Measurements from ENCODE around the gene CIPC.

CIPC gene

GRCh38 chr14:77097700-77098528 is at the start of gene CIPC:
Gene CIPC, plus strand, starts transcription at chr14:77098258. Its CDS starts 7,451 bp downstream, at chr14:77105709.
- peak; percentile 98 for DNase-seq (ENCODE audit: low read depth)

DNA sequence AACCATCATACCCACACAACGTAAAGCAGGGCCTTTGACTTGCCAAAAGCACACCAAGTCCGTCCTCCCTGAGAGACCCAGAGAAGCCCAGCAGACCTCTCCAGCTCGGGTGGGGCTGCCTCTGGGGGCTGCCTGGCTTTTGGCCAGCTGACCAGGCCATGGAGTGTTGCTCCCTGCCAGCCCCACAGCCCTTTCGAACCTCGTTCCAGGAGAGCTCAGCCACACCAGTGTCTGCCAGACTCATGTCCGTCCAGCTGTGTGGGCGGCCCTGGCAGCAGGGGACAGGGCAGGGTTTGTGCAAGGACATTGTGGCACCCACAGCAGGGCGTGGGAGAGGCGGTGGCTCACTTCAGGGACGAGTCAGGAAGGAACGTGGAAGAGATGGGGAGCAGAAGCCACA is 46.9 kb upstream of the CIPC start:
- no peak for DNase-seq (ENCODE audit: low read depth)

DNA sequence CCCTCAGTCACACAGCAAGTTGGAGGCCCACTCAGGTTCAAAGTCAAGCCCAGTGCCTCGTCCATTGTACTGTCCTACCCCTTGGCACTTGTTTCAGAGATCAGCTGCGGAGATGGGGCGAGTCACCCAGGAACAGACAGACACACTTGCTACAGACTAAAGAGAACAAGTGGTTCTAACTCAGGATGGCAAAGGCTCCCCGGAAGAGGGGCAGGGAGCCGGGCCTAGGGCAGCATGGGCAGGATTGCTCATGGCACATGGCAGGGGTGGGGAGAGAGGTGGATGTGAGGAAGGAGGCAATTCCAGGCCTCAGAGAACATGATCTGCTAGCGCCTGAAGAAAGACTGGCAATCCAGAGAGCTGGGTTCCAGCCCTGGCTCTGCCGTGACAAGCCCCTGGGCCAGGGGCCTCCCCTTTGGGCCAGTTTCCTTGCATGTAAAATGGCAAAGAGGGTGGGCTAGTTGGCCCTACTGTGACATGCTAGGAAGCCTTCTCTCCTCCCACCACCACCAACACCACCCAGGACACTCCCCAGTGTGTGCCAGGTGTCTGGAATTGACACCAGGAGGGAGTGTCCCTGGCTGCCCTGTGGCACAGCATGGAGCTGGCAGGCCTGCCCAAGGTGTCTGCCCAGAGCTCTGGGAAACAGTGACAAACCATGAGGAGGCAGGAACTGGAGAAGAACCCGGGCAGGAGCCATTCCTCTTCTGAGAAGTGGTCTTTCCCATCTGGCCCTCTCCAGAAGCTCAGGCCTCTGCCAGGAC is 45.6 kb upstream of the CIPC start:
- DNase-seq (ENCODE audit: low read depth), result no peak

GRCh38 chr14:77053046-77053841 is 44.8 kb upstream of the CIPC start:
- DNase-seq (ENCODE audit: low read depth), result peak; percentile 68

GRCh38 chr14:77055306-77055705 is 42.8 kb upstream of the CIPC start:
- DNase-seq (ENCODE audit: low read depth), result no peak

GRCh38 chr14:77055981-77056380 is 42.1 kb upstream of the CIPC start:
- DNase-seq (ENCODE audit: low read depth), result no peak

GRCh38 chr14:77058117-77058516 is 39.9 kb upstream of the CIPC start:
- DNase-seq (ENCODE audit: low read depth), result no peak

DNA sequence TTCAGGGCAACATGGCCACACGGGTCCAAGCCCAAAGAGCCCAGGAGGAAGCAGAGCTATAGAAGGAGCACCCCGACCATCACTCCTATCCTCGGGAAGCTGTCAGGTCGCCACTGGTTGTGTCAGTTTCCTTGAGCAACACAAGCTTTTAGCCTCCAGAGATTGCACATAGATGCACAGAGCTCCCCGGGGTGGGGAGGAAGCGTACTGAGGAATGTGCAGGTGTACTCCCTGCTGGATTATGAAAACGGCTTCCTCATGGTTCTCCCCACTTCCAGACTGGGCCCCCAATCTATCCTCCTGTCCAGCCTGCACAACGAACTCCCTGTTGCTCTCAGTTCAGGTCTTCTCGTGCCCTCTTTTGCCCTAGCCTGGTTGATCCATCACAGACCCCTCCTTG is 39.3 kb upstream of the CIPC start:
- no peak for DNase-seq (ENCODE audit: low read depth)

GRCh38 chr14:77059276-77059915 is 38.7 kb upstream of the CIPC start:
- no peak for DNase-seq (ENCODE audit: low read depth)

DNA sequence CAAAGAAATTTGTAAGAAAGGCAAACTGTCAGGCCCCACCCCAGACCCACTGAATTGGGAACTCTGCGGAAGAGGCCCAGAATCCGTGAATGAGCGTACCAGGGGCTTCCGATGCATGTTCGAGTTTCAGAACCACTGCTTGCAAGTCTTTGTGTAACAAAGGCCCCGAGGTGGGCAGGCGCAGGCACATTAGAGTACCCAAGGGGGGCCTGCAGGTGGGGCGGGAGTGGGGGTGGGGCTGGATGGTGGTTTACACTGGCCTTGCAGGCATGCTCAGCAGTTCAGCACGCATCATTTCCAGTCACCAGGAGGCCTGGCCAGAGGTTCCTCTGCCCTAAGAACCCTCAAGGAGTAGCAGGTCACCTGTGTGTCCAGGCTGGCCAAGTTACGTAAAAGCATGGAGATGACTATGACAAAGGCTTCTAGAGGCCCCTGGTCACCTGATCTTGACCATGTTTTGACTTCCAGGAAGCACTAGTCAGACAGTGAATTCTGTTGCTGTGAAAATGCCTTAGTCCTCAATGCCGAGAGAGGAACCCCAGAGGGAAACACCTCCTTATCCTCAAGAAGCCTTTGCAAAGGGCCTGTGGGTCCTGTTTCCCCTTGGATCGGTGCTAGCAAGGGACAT is 36.3 kb upstream of the CIPC start:
- DNase-seq (ENCODE audit: low read depth), result no peak

- no peak for DNase-seq (ENCODE audit: low read depth)
These were observed 35.8 kb upstream of the CIPC start for GRCh38 chr14:77062261-77062660.

DNA sequence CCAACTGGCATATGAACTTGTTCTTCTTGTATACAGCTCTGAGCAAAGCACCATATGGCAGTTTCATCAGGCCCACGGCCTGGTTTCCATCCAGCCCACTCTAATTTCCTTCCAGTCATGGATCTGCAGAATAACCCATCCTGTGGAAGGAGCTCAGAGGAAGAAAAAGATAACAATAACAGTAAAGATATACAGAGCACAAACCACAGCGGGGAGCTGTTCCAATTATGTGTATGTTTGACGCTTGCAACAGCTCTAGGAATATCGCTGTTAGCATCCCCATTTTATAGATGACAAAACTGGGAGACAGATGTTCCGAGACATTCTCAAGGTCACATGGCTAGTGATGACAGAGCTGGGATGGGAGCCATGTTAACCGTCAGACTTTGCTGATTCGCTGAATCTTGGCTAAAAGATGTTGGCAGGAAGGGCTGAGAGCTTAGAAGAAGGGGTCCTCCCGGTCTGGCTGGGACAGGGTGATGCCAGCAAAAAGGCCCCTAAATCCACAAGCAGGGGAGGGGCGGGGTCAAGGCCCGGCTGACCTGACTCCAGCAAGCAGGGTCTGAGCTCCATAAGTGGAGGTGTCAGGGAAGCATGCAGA is 34.4 kb upstream of the CIPC start:
- no peak for DNase-seq (ENCODE audit: low read depth)

DNA sequence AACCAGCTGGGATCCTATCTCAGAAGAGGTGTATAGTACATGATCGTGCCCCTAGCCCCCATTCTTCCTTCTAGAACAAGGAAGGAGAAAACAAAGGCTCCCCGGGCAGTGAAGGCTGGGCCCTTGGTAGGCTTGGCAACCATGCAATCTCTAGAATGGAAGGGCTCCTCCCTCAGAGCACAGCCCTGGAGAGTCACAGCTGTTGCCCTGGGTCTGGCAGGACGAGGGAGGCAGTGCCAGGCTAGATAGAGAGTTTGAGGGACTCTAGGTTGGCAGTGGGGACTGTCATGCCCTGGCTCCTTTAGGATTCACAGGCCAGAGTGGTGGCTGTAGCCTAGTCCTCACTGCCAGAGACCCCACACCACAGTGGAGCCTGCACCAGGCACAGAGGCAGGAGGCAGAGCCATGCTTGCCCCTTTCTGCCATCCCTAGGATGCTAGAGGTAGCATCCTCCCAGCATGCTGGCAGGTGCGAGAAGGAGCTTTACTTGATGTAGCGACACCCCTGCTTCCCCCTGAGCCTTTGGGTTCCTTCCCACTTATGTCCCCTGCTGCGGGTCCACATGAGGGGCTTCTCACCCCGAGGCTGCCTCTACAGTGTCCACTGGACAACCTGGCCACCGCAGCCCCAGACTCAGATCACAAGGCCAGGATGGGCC is 33.4 kb upstream of the CIPC start:
- DNase-seq (ENCODE audit: low read depth), result no peak

DNA sequence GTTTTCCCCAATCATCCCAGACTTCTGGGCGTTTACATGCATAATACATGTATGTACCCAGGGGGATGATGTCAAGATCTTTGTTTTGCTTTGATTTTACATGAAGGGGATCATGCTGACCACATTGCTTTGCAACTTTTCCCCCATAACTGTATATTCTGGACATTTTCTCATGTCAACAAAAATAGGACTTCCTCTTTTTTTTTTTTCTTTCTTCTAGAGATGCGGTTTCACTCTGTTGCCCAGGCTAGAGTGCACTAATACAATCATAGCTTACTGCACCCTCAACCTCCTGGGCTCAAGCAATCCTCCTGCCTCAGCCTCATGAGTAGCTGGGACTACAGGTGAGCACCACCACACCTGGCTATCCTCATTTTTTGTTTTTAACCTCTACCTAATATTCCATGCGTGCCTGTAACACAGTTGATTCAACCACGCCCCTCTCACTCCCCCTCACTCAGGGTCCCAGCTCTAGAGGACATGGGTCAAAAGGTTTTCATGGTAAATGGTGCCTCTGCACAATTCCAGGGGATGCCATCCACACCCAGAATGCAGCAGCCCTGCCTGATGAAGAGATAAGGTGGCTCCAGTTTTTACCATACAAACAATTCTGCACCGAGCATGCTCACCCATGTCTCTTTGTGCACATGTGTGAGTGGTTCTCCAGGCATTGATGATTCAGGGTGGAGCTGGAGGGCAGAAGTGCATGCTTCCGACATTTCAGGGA is 32.0 kb upstream of the CIPC start:
- DNase-seq (ENCODE audit: low read depth), result no peak

GRCh38 chr14:77066578-77067172 is 31.4 kb upstream of the CIPC start:
- no peak for DNase-seq (ENCODE audit: low read depth)

DNA sequence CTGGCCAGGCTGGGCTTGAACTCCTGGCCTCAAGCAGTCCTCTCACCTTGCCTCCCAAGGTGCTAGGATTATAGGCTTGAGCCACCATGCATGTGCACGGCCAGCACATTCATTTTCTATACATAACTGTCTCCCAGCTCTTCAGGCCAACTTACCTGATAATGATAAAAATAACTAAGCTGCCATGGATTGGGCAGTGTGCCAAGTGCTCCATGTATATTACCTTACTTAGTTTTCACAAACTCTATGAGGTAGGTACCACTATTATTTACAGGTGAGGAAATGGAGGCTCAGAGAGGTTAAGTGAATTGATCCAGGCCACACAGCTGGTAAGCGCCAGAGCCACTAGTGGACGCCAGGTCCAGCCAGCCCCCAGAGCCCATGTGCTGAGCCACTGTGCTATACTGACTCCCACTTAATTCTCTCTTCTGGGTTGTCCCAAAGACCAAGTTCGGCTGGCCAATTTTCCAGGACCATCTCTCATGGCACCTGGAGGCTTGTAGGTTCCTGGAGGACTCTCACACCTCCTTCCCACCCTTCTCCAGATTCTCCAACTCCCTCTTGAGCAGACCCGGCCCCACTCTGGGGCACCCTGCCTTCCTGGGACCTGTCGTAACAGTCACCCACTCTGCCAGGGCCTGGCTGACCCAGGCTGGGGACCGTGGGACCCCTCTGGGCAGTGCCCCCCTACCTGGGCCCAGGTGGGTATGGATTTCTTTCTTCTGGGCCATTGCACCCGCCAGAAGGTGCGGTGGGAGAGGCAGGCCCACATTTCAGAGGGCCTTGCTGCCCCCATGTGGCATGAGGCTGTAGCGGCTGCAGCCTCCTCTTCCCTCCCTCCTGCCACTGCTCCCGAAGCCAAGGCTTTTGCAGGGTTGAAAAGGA is 30.2 kb upstream of the CIPC start:
- DNase-seq (ENCODE audit: low read depth), result peak; percentile 18

DNA sequence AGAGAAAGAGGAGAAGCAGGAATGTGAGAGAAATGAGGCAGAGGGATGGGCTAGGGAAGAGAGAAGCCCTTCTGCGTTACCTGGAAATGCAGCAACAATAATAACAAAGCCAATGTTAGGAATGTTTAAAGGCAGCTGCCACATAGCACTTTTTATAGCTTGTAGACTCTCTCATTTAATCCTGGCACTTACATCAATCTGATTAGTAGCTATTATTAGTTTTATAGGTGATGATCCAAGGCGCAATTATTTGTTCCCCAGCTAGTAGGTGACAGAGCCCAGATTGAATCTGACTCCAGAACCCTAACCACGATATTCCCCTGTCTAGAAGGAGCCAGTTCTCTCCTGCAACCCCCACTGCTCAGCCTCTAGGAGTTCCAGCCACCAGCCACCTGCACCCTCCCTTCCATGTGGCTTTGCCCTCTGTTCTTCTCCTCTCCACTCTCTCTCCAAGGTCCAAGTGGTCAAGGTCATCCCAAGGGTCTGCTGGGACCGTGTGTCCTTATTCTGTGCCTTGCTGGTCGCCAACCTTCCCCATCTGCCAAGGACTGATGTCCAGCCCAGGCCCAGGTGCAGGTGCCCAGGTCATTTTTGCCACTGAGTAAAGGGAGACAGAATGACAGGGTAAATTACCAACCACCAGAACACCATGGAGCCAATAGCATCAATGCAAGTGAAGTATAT is 29.4 kb upstream of the CIPC start:
- DNase-seq (ENCODE audit: low read depth), result no peak

DNA sequence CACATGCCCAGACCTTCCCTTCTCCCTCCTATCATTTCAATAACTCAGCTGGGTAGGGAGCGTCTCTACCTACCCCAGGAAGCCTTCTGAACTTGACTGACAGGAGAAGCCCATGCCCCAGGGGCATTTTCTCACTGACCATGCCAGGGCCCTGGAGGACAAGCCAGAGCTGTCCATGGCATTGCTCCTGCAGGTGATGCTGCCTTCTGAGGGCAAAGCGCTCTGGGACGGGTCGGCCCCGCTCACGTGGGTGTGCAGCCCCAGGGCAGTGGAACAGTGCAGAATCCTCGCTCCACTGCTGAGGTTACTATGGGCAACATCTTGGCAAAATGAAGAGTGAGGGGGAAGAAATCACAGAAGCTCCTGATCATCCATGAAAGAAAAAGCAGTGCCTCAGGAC is 28.5 kb upstream of the CIPC start:
- no peak for DNase-seq (ENCODE audit: low read depth)
